ENCODE measurements around the gene RFX2.

DNA sequence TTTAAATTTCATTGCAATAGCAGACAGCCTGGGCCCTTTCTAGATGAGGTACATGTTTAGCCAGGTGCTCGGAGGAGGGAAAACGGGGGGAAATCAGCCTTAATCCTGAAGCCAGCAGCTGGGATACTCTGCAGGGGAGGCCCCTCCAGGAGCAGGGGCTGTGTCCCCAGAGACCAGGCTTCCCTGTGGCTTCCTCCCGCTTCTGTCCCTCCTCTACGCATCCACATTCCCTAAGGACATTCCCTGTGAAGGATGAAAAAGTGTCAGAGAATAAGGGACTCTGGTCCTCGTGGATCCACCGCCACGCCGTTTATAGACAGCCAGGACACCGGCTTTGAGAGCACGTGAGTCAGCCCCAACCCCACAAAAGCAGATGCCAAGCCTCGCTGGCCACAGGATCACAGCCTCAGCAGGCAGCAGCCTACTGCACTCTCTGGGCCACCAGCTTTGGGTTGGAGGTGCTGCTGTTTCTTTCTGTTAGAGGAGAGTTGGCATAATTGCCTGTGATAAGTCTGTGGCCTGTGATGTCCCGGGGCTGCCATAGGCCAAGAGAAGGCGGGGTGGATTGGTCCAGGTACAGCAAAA, 95.7 kb downstream of the RFX2 start:
- TF ChIP-seq, protein P1, sequence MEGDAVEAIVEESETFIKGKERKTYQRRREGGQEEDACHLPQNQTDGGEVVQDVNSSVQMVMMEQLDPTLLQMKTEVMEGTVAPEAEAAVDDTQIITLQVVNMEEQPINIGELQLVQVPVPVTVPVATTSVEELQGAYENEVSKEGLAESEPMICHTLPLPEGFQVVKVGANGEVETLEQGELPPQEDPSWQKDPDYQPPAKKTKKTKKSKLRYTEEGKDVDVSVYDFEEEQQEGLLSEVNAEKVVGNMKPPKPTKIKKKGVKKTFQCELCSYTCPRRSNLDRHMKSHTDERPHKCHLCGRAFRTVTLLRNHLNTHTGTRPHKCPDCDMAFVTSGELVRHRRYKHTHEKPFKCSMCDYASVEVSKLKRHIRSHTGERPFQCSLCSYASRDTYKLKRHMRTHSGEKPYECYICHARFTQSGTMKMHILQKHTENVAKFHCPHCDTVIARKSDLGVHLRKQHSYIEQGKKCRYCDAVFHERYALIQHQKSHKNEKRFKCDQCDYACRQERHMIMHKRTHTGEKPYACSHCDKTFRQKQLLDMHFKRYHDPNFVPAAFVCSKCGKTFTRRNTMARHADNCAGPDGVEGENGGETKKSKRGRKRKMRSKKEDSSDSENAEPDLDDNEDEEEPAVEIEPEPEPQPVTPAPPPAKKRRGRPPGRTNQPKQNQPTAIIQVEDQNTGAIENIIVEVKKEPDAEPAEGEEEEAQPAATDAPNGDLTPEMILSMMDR (IDR thresholded peaks at IDR 0.05 in 4 of 5, conservative IDR thresholded peaks at IDR 0.05 in 1 of 5) = no peak
- no peak for TF ChIP-seq POLR2A (IDR thresholded peaks at IDR 0.05)

Data from gastrocnemius medialis (tissue), 4 donors.